HepG2 (cell line): ENCODE data around the gene NUDT19. TPM values are rescaled to one million over a fixed set of nuclear protein-coding genes. Genes with fewer than 3 reads are reported as not detected.

ENCODE experiments used
- ATF3 ChIP-seq: sonication (generic); formaldehyde crosslinking; IDR thresholded peaks from 2 replicates; pipeline ENCODE4 v1.4.0; 2020; ENCODE audit warnings: missing genetic modification reagents
- ELF4 ChIP-seq: sonication (generic); formaldehyde crosslinking; IDR thresholded peaks from 2 replicates; pipeline ENCODE4 v1.5.0; 2020; ENCODE audit warnings: missing genetic modification reagents, mild to moderate bottlenecking, moderate library complexity, borderline replicate concordance
- MED1 ChIP-seq: sonication (generic); formaldehyde crosslinking; IDR thresholded peaks from 2 replicates; pipeline ENCODE4 v1.4.0; 2020; ENCODE audit warnings: missing genetic modification reagents
- NFAT5 ChIP-seq: sonication (generic); formaldehyde crosslinking; IDR thresholded peaks from 2 replicates; pipeline ENCODE4 v1.4.0; 2020; ENCODE audit warnings: missing genetic modification reagents
- SNAPC2 ChIP-seq: sonication (generic); formaldehyde crosslinking; IDR thresholded peaks from 2 replicates; pipeline ENCODE4 v1.8.1; 2022; ENCODE audit warnings: mild to moderate bottlenecking, missing genetic modification reagents
- SPEN ChIP-seq: sonication (generic); formaldehyde crosslinking; IDR thresholded peaks from 2 replicates; pipeline ENCODE4 v1.5.1; 2020; ENCODE audit warnings: low read depth, mild to moderate bottlenecking, missing genetic modification reagents
- TAF15 ChIP-seq: fragments of 200-400 bp; formaldehyde crosslinking; IDR thresholded peaks from one replicate; pipeline ENCODE4 v1.6.1; 2018; ENCODE audit warnings: mild to moderate bottlenecking, low read depth, low read length; ENCODE audit not compliant: poor library complexity, severe bottlenecking
- TSC22D2 ChIP-seq: sonication (generic); formaldehyde crosslinking; IDR thresholded peaks from 2 replicates; pipeline ENCODE4 v1.5.1; 2020; ENCODE audit warnings: missing genetic modification reagents, mild to moderate bottlenecking, borderline replicate concordance
- ZBTB49 ChIP-seq: sonication (generic); formaldehyde crosslinking; IDR thresholded peaks from 2 replicates; pipeline ENCODE4 v1.4.0; 2020; ENCODE audit warnings: missing genetic modification reagents, borderline replicate concordance
- ZMAT5 ChIP-seq: sonication (generic); formaldehyde crosslinking; IDR thresholded peaks from 2 replicates; pipeline ENCODE4 v1.5.0; 2020; ENCODE audit warnings: mild to moderate bottlenecking, low read depth, missing genetic modification reagents, borderline replicate concordance
- ZNF253 ChIP-seq: sonication (generic); formaldehyde crosslinking; IDR thresholded peaks from 2 replicates; pipeline ENCODE4 v1.8.0; 2022; ENCODE audit warnings: mild to moderate bottlenecking, missing genetic modification reagents, borderline replicate concordance
- ZNF430 ChIP-seq: sonication (generic); formaldehyde crosslinking; IDR thresholded peaks from 2 replicates; pipeline ENCODE4 v1.9.0; 2021; ENCODE audit warnings: mild to moderate bottlenecking, missing genetic modification reagents
- ZNF83 ChIP-seq: sonication (generic); formaldehyde crosslinking; IDR thresholded peaks from 2 replicates; pipeline ENCODE4 v1.4.0; 2020; ENCODE audit warnings: missing genetic modification reagents, mild to moderate bottlenecking, borderline replicate concordance
- ZSCAN21 ChIP-seq: sonication (generic); formaldehyde crosslinking; IDR thresholded peaks from 2 replicates; pipeline ENCODE4 v1.8.0; 2022; ENCODE audit warnings: mild to moderate bottlenecking, missing genetic modification reagents, moderate library complexity, borderline replicate concordance
- polyA plus RNA-seq, 8 experiments: library from polyadenylated mRNA; depleted of rRNA in 3 of 8; stranded (reverse) in 7 of 8; unstranded in 1 of 8; fragments of >200 nt; fragmentation: Illumina TruSeq in 4 of 8; extraction: Trizol in 4 of 8; gene quantifications; 2 replicates each; pipeline versions ENCODE4 v1.2.1 to v1.2.3, GENCODE V29; 2011 to 2016; ENCODE audit warnings: low read depth in 4 of 8, missing spikeins in 1 of 8, mixed read lengths in 1 of 8; ENCODE audit not compliant: insufficient read depth in 1 of 8
- total RNA-seq, 5 experiments: library from RNA; depleted of rRNA; stranded (reverse); fragments of >200 nt; fragmentation: Illumina TruSeq; extraction: Trizol; gene quantifications; 2 replicates each; pipeline ENCODE4 v1.2.3, GENCODE V29; 2016; ENCODE audit warnings: low read depth in 1 of 5

Gene NUDT19
- total and polyA plus RNA-seq, 2 of the 13 experiments (the other 11 are each of a cell fraction or from before 2014, with no cell fraction given): 3.1 to 3.6 TPM

- TF ChIP-seq MED1: peak; percentile 2; the same call in 1 of the 2 replicates
- 0 out of 2 replicates have a peak, but pooled peaks have one; percentile 5 for TF ChIP-seq ATF3 (CRISPR knock-in tag)
- peak; percentile 65; the same call in 1 of the 2 replicates for TF ChIP-seq SPEN (CRISPR knock-in tag)
- peak; percentile 69; the same call in 1 of the 2 replicates for TF ChIP-seq ZSCAN21
- no peak for TF ChIP-seq TSC22D2 (CRISPR knock-in tag)
- 0 out of 2 replicates have a peak, but pooled peaks have one; percentile 60 for TF ChIP-seq NFAT5 (CRISPR knock-in tag)
- TF ChIP-seq TAF15: peak; percentile 1
- no peak for TF ChIP-seq ZBTB49
- TF ChIP-seq ZNF253 (CRISPR knock-in tag): 0 out of 2 replicates have a peak, but pooled peaks have one; percentile 30
- 0 out of 2 replicates have a peak, but pooled peaks have one; percentile 24 for TF ChIP-seq ELF4 (CRISPR knock-in tag)
- 0 out of 2 replicates have a peak, but pooled peaks have one; percentile 32 for TF ChIP-seq ZNF430 (CRISPR knock-in tag)
- TF ChIP-seq ZNF83 (CRISPR knock-in tag): peak; percentile 23; the same call in 1 of the 2 replicates
- no peak for TF ChIP-seq ZMAT5 (CRISPR knock-in tag)
- peak; percentile 50; the same call in 1 of the 2 replicates for TF ChIP-seq SNAPC2 (CRISPR knock-in tag)
These were observed 518 bp downstream of the NUDT19 start (continued) for GRCh38 chr19:32691952-32692726.
